Osteoblast (primary cell): ENCODE data around the gene UNC45A. TPM values are rescaled to one million over a fixed set of nuclear protein-coding genes. Genes with fewer than 3 reads are reported as not detected.
A peak's percentile ranks its signal among the peaks of the same experiment; 100 is the strongest.

Experiments
- DNase-seq: peaks from one replicate; pipeline ENCODE4 v3.0.0; 2011; ENCODE audit warnings: low spot score, mixed read lengths; ENCODE audit not compliant: insufficient read length; ENCODE audit errors: missing footprints
- H2AFZ ChIP-seq: 2 replicates; pipeline ENCODE4 v1.6.0; 2011; ENCODE audit warnings: mild to moderate bottlenecking, low read length
- H3K27ac ChIP-seq: 2 replicates; pipeline ENCODE4 v1.5.1; 2011; ENCODE audit warnings: mild to moderate bottlenecking, low read depth, low read length, moderate library complexity
- H3K27me3 ChIP-seq: 2 replicates; pipeline ENCODE4 v1.6.0; 2012; ENCODE audit warnings: mild to moderate bottlenecking, control low read depth, inconsistent platforms, low read length, moderate library complexity; ENCODE audit not compliant: insufficient read depth
- H3K36me3 ChIP-seq: 2 replicates; pipeline ENCODE4 v1.5.1; 2011; ENCODE audit warnings: mild to moderate bottlenecking, low read length, control low read depth, moderate library complexity; ENCODE audit not compliant: insufficient read depth
- H3K4me1 ChIP-seq: 2 replicates; pipeline ENCODE4 v1.5.1; 2011; ENCODE audit warnings: mild to moderate bottlenecking, low read length, control low read depth, moderate library complexity; ENCODE audit not compliant: insufficient read depth
- H3K4me2 ChIP-seq: 2 replicates; pipeline ENCODE4 v1.6.0; 2011; ENCODE audit warnings: mild to moderate bottlenecking, low read length; ENCODE audit not compliant: insufficient read depth
- H3K4me3 ChIP-seq: fragments of 200-600 bp; sonication (generic); 3 replicates; pipeline ENCODE4 v1.5.1; 2012; ENCODE audit warnings: mild to moderate bottlenecking, low read length, inconsistent platforms; ENCODE audit not compliant: insufficient read depth
- H3K79me2 ChIP-seq: 2 replicates; pipeline ENCODE4 v1.6.0; 2012; ENCODE audit warnings: mild to moderate bottlenecking, low read length, control low read depth, inconsistent platforms; ENCODE audit not compliant: insufficient read depth
- H3K9me3 ChIP-seq: 2 replicates; pipeline ENCODE4 v1.5.1; 2011; ENCODE audit warnings: low read depth, low read length, control low read depth
- H4K20me1 ChIP-seq: 2 replicates; pipeline ENCODE4 v1.6.0; 2012; ENCODE audit warnings: mild to moderate bottlenecking, low read length, control low read depth; ENCODE audit not compliant: insufficient read depth
- CTCF ChIP-seq: IDR thresholded peaks from 2 replicates; pipeline ENCODE4 v1.5.1; 2011; ENCODE audit warnings: mild to moderate bottlenecking, low read depth, low read length, moderate library complexity; ENCODE audit errors: extremely low read depth
- total RNA-seq: library from RNA; depleted of rRNA; stranded (reverse); fragments of >200 nt; gene quantifications from 2 replicates; pipeline ENCODE4 v1.2.3, GENCODE V29; 2012

The UNC45A gene
- total RNA-seq: 72.5 and 74.9 TPM in 2 replicates

- Histone ChIP-seq H4K20me1 (peaks cover 5% of the 10 kb centered on the region), H3K9me3 (no peaks in the 10 kb centered on the region), H3K27ac (peak within 1 kb of the TSS; percentile 64), H3K4me1 (peaks cover 36% of the 10 kb centered on the region), H3K36me3 (peaks cover 33% of the 10 kb centered on the region), H3K27me3 (no peaks in the 10 kb centered on the region), H3K79me2 (peaks cover 26% of the 10 kb centered on the region), H3K4me3 (peak within 1 kb of the TSS; percentile 86), H3K4me2 (peak within 1 kb of the TSS; percentile 77), H2AFZ (peak within 1 kb of the TSS; percentile 82)
- TF ChIP-seq CTCF: no peak
- DNase-seq: peak; percentile 98
Observed at GRCh38 chr15:90934949-90935751, at the start of gene UNC45A. Gene UNC45A, plus strand, starts transcription at chr15:90935285. Its CDS starts 40 bp downstream, at chr15:90935325.

- TF ChIP-seq CTCF: peak; percentile 97
- peak overlapping the region; percentile 73 for H3K27ac ChIP-seq
- H3K36me3 ChIP-seq: peaks cover 33% of the 10 kb centered on the region
- peak overlapping the region; percentile 80 for H3K4me2 ChIP-seq
- peaks cover 7% of the 10 kb centered on the region for H3K79me2 ChIP-seq
- peak overlapping the region; percentile 73 for H3K4me3 ChIP-seq
- H3K9me3 ChIP-seq: no peaks in the 10 kb centered on the region
- peaks cover 4% of the 10 kb centered on the region for H4K20me1 ChIP-seq
- peak; percentile 95 for DNase-seq
- H2AFZ ChIP-seq: peak overlapping the region; percentile 65
- peaks cover 26% of the 10 kb centered on the region for H3K4me1 ChIP-seq
- H3K27me3 ChIP-seq: no peaks in the 10 kb centered on the region
Observed at GRCh38 chr15:90885432-90886290, 49.4 kb upstream of the UNC45A start.

GRCh38 chr15:90886291-90886614, 48.8 kb upstream of the UNC45A start:
- no peak for TF ChIP-seq CTCF
- no peak for DNase-seq
- peaks cover 26% of the 10 kb centered on the region for H3K4me1 ChIP-seq
- H3K36me3 ChIP-seq: peaks cover 33% of the 10 kb centered on the region
- no peak overlapping the region for H2AFZ ChIP-seq
- H3K27me3 ChIP-seq: no peaks in the 10 kb centered on the region
- H3K79me2 ChIP-seq: peaks cover 7% of the 10 kb centered on the region
- no peaks in the 10 kb centered on the region for H3K9me3 ChIP-seq
- peak overlapping the region; percentile 28 for H3K27ac ChIP-seq
- no peak overlapping the region for H3K4me3 ChIP-seq
- peak overlapping the region; percentile 39 for H3K4me2 ChIP-seq
- H4K20me1 ChIP-seq: peaks cover 4% of the 10 kb centered on the region

GRCh38 chr15:90887037-90887481, 48.0 kb upstream of the UNC45A start:
- H3K79me2 ChIP-seq: peaks cover 7% of the 10 kb centered on the region
- no peaks in the 10 kb centered on the region for H3K9me3 ChIP-seq
- TF ChIP-seq CTCF: no peak

More at GRCh38 chr15:90887037-90887481, 48.0 kb upstream of the UNC45A start:
- Histone ChIP-seq H3K36me3 (peaks cover 32% of the 10 kb centered on the region), H3K27ac (no peak overlapping the region), H3K4me1 (peaks cover 26% of the 10 kb centered on the region), H3K27me3 (no peaks in the 10 kb centered on the region), H3K4me3 (no peak overlapping the region), H3K4me2 (no peak overlapping the region), H4K20me1 (peaks cover 4% of the 10 kb centered on the region), H2AFZ (no peak overlapping the region)
- peak; percentile 4 for DNase-seq
